ENCODE results near the gene ERAP2.

DNA sequence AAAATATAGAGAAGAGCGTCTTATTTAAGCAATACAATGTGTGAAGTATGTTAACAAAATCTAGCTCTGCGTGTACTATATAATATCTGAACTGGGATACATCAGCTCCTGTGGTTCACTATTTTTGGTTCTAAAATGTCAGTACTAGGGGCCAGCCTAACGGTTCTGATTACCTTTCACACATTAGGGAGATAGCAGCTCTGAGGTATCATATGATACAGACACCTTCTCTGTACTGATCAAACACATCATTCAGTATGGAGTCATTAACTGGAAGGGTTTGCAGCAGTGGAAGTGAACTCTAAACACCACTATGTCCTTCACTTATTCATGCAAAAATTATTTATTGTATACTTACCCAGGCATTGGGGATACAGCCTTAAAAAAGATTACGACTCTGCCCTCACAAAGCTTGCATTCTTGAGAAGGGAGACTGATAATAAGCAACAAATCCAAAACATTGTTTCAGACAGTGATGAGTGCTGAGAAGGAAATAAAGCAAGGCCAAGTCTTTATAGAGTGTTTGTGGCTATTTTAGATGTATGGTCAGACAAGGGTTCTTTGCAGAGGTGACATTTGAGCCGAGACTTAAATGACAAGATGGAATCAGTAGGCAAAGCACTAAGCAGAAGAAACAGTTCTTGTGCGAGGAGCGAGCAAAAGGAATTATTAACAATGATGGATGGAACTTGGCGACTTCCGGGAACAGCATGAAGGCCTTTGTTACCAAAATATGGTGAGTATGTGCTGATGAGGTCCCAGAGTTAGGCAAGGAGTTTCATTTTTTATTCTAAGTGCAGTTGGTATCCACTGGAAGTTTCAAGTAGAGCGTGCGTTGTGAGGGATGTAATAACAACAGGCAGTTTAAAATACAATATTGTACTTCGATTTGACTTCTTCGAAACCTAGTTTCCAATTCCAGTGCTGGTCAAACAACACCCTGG lies 57.7 kb downstream of the ERAP2 start:
- TF ChIP-seq, protein P1, sequence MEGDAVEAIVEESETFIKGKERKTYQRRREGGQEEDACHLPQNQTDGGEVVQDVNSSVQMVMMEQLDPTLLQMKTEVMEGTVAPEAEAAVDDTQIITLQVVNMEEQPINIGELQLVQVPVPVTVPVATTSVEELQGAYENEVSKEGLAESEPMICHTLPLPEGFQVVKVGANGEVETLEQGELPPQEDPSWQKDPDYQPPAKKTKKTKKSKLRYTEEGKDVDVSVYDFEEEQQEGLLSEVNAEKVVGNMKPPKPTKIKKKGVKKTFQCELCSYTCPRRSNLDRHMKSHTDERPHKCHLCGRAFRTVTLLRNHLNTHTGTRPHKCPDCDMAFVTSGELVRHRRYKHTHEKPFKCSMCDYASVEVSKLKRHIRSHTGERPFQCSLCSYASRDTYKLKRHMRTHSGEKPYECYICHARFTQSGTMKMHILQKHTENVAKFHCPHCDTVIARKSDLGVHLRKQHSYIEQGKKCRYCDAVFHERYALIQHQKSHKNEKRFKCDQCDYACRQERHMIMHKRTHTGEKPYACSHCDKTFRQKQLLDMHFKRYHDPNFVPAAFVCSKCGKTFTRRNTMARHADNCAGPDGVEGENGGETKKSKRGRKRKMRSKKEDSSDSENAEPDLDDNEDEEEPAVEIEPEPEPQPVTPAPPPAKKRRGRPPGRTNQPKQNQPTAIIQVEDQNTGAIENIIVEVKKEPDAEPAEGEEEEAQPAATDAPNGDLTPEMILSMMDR (IDR thresholded peaks at IDR 0.05): no peak
- TF ChIP-seq POLR2AphosphoS5 (IDR thresholded peaks at IDR 0.05): no peak

Data from transverse colon (tissue), 4 donors.